H1 (cell line): Measurements from ENCODE around the gene GP9. TPM values are rescaled to one million over a fixed set of nuclear protein-coding genes. Genes with fewer than 3 reads are reported as not detected.

Experiments used
- CTCF ChIA-PET: fragments of 300-600 bp; sonication (Branson Sonifier 250); formaldehyde crosslinking; loops from one replicate; lab custom pipeline; 2021; ENCODE audit not compliant: partially characterized antibody; lab: Charles Lee
- POLR2A ChIA-PET: fragments of 300-600 bp; sonication (Branson Sonifier 250); formaldehyde crosslinking; loops from one replicate; lab custom pipeline; 2021; ENCODE audit warnings: inconsistent platforms; ENCODE audit not compliant: partially characterized antibody; lab: Charles Lee
- DNase-seq, 2 experiments: peaks; one replicate each; pipeline versions ENCODE4 v3.0.0 to v3.0.0-alpha.2; 2010 to 2022; ENCODE audit warnings: low spot score in 2 of 2, low read depth in 1 of 2, mixed read lengths in 1 of 2
- FAIRE-seq: peaks from 2 replicates; lab custom pipeline; 2011; peaks lifted over from hg19 to GRCh38; lab: Jason Lieb, UNC
- H2AFZ ChIP-seq: 2 replicates; pipeline ENCODE4 v1.8.1; 2012; ENCODE audit warnings: low read length, inconsistent platforms
- H2AK5ac ChIP-seq: 2 replicates; pipeline ENCODE4 v1.6.1; 2013; ENCODE audit warnings: low read depth, low read length
- H2BK120ac ChIP-seq: replicated peaks from 2 replicates; pipeline ENCODE3; 2013; ENCODE audit warnings: low read depth, low read length, inconsistent platforms
- H2BK12ac ChIP-seq: 2 replicates; pipeline ENCODE4 v1.6.1; 2013; ENCODE audit warnings: low read depth, low read length
- H2BK15ac ChIP-seq: 2 replicates; pipeline ENCODE4 v1.6.1; 2013; ENCODE audit warnings: low read length
- H2BK20ac ChIP-seq: 2 replicates; pipeline ENCODE4 v1.6.1; 2013; ENCODE audit warnings: low read length
- H2BK5ac ChIP-seq: 2 replicates; pipeline ENCODE4 v1.6.1; 2013; ENCODE audit warnings: low read depth, low read length
- H3K14ac ChIP-seq: 2 replicates; pipeline ENCODE4 v1.6.1; 2013; ENCODE audit warnings: inconsistent platforms; ENCODE audit not compliant: insufficient read length
- H3K18ac ChIP-seq: 2 replicates; pipeline ENCODE4 v1.6.1; 2013; ENCODE audit warnings: low read length; ENCODE audit errors: extremely low read depth
- H3K23ac ChIP-seq: 2 replicates; pipeline ENCODE4 v1.6.1; 2013; ENCODE audit warnings: inconsistent platforms; ENCODE audit not compliant: insufficient read length
- H3K23me2 ChIP-seq: 2 replicates; pipeline ENCODE4 v1.6.1; 2013; ENCODE audit warnings: low read depth, low read length
- H3K27ac ChIP-seq: 2 replicates; pipeline ENCODE4 v1.6.1; 2011; ENCODE audit warnings: low read depth, low read length, inconsistent platforms
- H3K27me3 ChIP-seq, 4 experiments: replicated peaks in 1 of 4; 1 replicate in 1 of 4; 2 replicates in 3 of 4; pipeline versions ENCODE4 v1.6.1 to v1.8.1; 2011 to 2013; ENCODE audit warnings: low read length in 3 of 4, mild to moderate bottlenecking in 3 of 4, inconsistent platforms in 2 of 4, mixed read lengths in 2 of 4, moderate library complexity in 1 of 4; ENCODE audit not compliant: control insufficient read depth in 3 of 4, insufficient read depth in 3 of 4; ENCODE audit errors: extremely low read depth in 1 of 4
- H3K36me3 ChIP-seq, 4 experiments: 2 replicates each; pipeline versions ENCODE4 v1.6.1 to v1.8.1; 2011 to 2013; ENCODE audit warnings: mild to moderate bottlenecking in 4 of 4, low read length in 3 of 4, moderate library complexity in 2 of 4, control low read depth in 1 of 4, inconsistent platforms in 1 of 4; ENCODE audit not compliant: insufficient read depth in 4 of 4, control insufficient read depth in 2 of 4
- H3K4ac ChIP-seq: replicated peaks from 2 replicates; pipeline ENCODE3; 2013; ENCODE audit warnings: low read length, low read depth, mixed read lengths, inconsistent platforms; ENCODE audit not compliant: insufficient read length
- H3K4me1 ChIP-seq, 4 experiments: replicated peaks in 1 of 4; 1 replicate in 1 of 4; 2 replicates in 3 of 4; pipeline versions ENCODE4 v1.6.1 to v1.8.1; 2011 to 2013; ENCODE audit warnings: low read length in 3 of 4, inconsistent platforms in 2 of 4, mixed read lengths in 1 of 4; ENCODE audit not compliant: insufficient read depth in 4 of 4, control insufficient read depth in 3 of 4
- H3K4me2 ChIP-seq, 2 experiments: 2 replicates each; pipeline versions ENCODE4 v1.6.1 to v1.8.1; 2011 to 2013; ENCODE audit warnings: low read depth in 2 of 2, low read length in 2 of 2, control low read depth in 1 of 2, inconsistent platforms in 1 of 2, mild to moderate bottlenecking in 1 of 2; ENCODE audit not compliant: insufficient read depth in 1 of 2
- H3K4me3 ChIP-seq, 4 experiments: fragments of 200-600, 300-600 bp in 1 of 4; sonication (generic), shearing (Covaris generic), sonication (Bioruptor Twin) in 1 of 4; 2 replicates each; pipeline versions ENCODE4 v1.5.1 to v1.8.1; 2011 to 2016; ENCODE audit warnings: low read length in 4 of 4, low read depth in 3 of 4, control low read depth in 2 of 4, inconsistent platforms in 2 of 4, mild to moderate bottlenecking in 2 of 4, mixed read lengths in 1 of 4, moderate library complexity in 1 of 4; ENCODE audit not compliant: insufficient read depth in 2 of 4; ENCODE audit errors: extremely low read depth in 1 of 4
- H3K56ac ChIP-seq: replicated peaks from 2 replicates; pipeline ENCODE3; 2013; ENCODE audit warnings: low read depth, mild to moderate bottlenecking, mixed read lengths, low read length, inconsistent platforms; ENCODE audit not compliant: insufficient read length
- H3K79me1 ChIP-seq: 2 replicates; pipeline ENCODE4 v1.6.1; 2013; ENCODE audit warnings: low read depth, low read length, control low read depth
- H3K79me2 ChIP-seq, 2 experiments: 2 replicates each; pipeline versions ENCODE4 v1.6.1 to v1.8.1; 2012 to 2013; ENCODE audit warnings: low read length in 2 of 2, mild to moderate bottlenecking in 2 of 2, inconsistent platforms in 1 of 2; ENCODE audit not compliant: insufficient read depth in 2 of 2, control insufficient read depth in 1 of 2
- H3K9ac ChIP-seq, 4 experiments: replicated peaks in 1 of 4; 1 replicate in 1 of 4; 2 replicates in 3 of 4; pipeline versions ENCODE4 v1.6.1 to v1.8.1; 2011 to 2013; ENCODE audit warnings: low read depth in 3 of 4, low read length in 3 of 4, control low read depth in 2 of 4, mild to moderate bottlenecking in 2 of 4, moderate library complexity in 2 of 4, inconsistent platforms in 1 of 4; ENCODE audit errors: extremely low read depth in 1 of 4
- H3K9me3 ChIP-seq, 2 experiments: 2 replicates each; pipeline versions ENCODE4 v1.6.1 to v1.8.1; 2012 to 2013; ENCODE audit warnings: mild to moderate bottlenecking in 2 of 2, moderate library complexity in 2 of 2, control low read depth in 1 of 2, inconsistent platforms in 1 of 2, low read depth in 1 of 2, low read length in 1 of 2, mixed read lengths in 1 of 2; ENCODE audit not compliant: insufficient read depth in 2 of 2
- H4K20me1 ChIP-seq, 2 experiments: replicated peaks in 1 of 2; 2 replicates each; pipeline versions ENCODE3 to v1.8.1; 2011 to 2013; ENCODE audit warnings: inconsistent platforms in 2 of 2, low read length in 2 of 2, mild to moderate bottlenecking in 1 of 2; ENCODE audit not compliant: insufficient read depth in 2 of 2, control insufficient read depth in 1 of 2
- H4K5ac ChIP-seq: 2 replicates; pipeline ENCODE4 v1.6.1; 2013; ENCODE audit warnings: low read length, low read depth, mixed read lengths, inconsistent platforms; ENCODE audit not compliant: insufficient read length
- H4K8ac ChIP-seq: 2 replicates; pipeline ENCODE4 v1.8.0; 2013; ENCODE audit warnings: mild to moderate bottlenecking, moderate library complexity, low read length, inconsistent platforms; ENCODE audit not compliant: insufficient read depth; ENCODE audit errors: extremely low read depth
- H4K91ac ChIP-seq: replicated peaks from 2 replicates; pipeline ENCODE3; 2013; ENCODE audit warnings: low read length, mixed read lengths, inconsistent platforms; ENCODE audit not compliant: insufficient read length
- ASH2L ChIP-seq: fragments of 200-600, 300-600 bp; sonication (generic); IDR thresholded peaks from one replicate; pipeline ENCODE4 v1.7.1; 2017; ENCODE audit warnings: low read length
- BRCA1 ChIP-seq: IDR thresholded peaks from 2 replicates; pipeline ENCODE4 v1.6.1; 2012; ENCODE audit warnings: low read depth, low read length, improper control_type of control experiment
- GTF2F1 ChIP-seq: IDR thresholded peaks from 2 replicates; pipeline ENCODE4 v1.6.1; 2012; ENCODE audit warnings: low read depth, low read length, improper control_type of control experiment, borderline replicate concordance
- JUN ChIP-seq: IDR thresholded peaks from 2 replicates; pipeline ENCODE4 v1.6.1; 2011; ENCODE audit warnings: low read depth, mild to moderate bottlenecking, improper control_type of control experiment, low read length
- JUND ChIP-seq: IDR thresholded peaks from 2 replicates; pipeline ENCODE4 v1.6.1; 2011; ENCODE audit warnings: mild to moderate bottlenecking, improper control_type of control experiment, low read length
- MAX ChIP-seq: IDR thresholded peaks from 2 replicates; pipeline ENCODE4 v1.6.1; 2012; ENCODE audit warnings: inconsistent platforms
- PHF8 ChIP-seq: fragments of 200-600 bp; sonication (generic); conservative IDR thresholded peaks from 2 replicates; pipeline ENCODE4 v1.7.1; 2012; ENCODE audit warnings: low read depth, mild to moderate bottlenecking, inconsistent platforms, low read length, moderate library complexity
- RAD21 ChIP-seq, 2 experiments: IDR thresholded peaks in 1 of 2; conservative IDR thresholded peaks in 1 of 2; 2 replicates each; pipeline ENCODE4 v1.6.1; 2011; ENCODE audit warnings: low read depth in 2 of 2, low read length in 2 of 2, improper control_type of control experiment in 1 of 2, inconsistent platforms in 1 of 2, mild to moderate bottlenecking in 1 of 2, moderate library complexity in 1 of 2
- RNF2 ChIP-seq: fragments of 200-900, 300-1000 bp; sonication (generic); IDR thresholded peaks from 2 replicates; pipeline ENCODE4 v1.7.1; 2016; ENCODE audit warnings: borderline replicate concordance, low read depth, mild to moderate bottlenecking, antibody characterized with exemption, low read length; ENCODE audit not compliant: poor library complexity, severe bottlenecking; ENCODE audit errors: missing control alignments
- SP1 ChIP-seq: IDR thresholded peaks from 2 replicates; pipeline ENCODE4 v1.6.1; 2011; ENCODE audit warnings: low read depth, low read length
- WGBS, 2 experiments: shearing (Covaris generic) in 1 of 2; methylation state at CpG; one replicate each; pipeline versions ENCODE4 v1.1.6 to v1.1.7; 2013 to 2015; ENCODE audit warnings: low lambda C conversion rate in 2 of 2, mixed read lengths in 2 of 2, inconsistent platforms in 1 of 2, low coverage in 1 of 2, missing lambda C conversion rate in 1 of 2; ENCODE audit not compliant: insufficient replicate concordance in 2 of 2, insufficient coverage in 1 of 2, insufficient read length in 1 of 2; ENCODE audit errors: extremely low coverage in 1 of 2, missing lambda C conversion rate in 1 of 2; 5-methylcytosine and 5-hydroxymethylcytosine counted together
- polyA plus RNA-seq, 7 experiments: library from polyadenylated mRNA; depleted of rRNA in 3 of 7; stranded (reverse) in 5 of 7; unstranded in 2 of 7; fragments of >200 nt in 5 of 7; fragments of 200-250 nt in 2 of 7; gene quantifications; 1 replicate in 5 of 7; 2 replicates in 1 of 7; 4 replicates in 1 of 7; pipeline versions ENCODE4 v1.2.1 to v1.2.3, GENCODE V29; 2011 to 2013; ENCODE audit warnings: missing spikeins in 2 of 7, mixed read lengths in 2 of 7
- total RNA-seq: library from RNA; stranded (reverse); fragmentation: NEBNext Ultra II Directional; extraction: Animal tissue kit (Norgen Biotek cat#: 25700); gene quantifications from 2 replicates; pipeline ENCODE4 v1.2.1, GENCODE V29; 2021
- TF ChIP-seq, protein P1 (sequence below), 3 experiments: IDR thresholded peaks; 1 replicate in 2 of 3; 2 replicates in 1 of 3; pipeline versions ENCODE4 v1.5.1 to v1.6.1; 2011; ENCODE audit warnings: low read length in 3 of 3, mild to moderate bottlenecking in 3 of 3, inconsistent platforms in 2 of 3, low read depth in 1 of 3, moderate library complexity in 1 of 3; ENCODE audit not compliant: insufficient read depth in 1 of 3; ENCODE audit errors: control extremely low read depth in 1 of 3

Gene GP9
- total and polyA plus RNA-seq, 2 of the 8 experiments (the other 6 are each of a cell fraction or from before 2014, with no cell fraction given) = not detected

DNA sequence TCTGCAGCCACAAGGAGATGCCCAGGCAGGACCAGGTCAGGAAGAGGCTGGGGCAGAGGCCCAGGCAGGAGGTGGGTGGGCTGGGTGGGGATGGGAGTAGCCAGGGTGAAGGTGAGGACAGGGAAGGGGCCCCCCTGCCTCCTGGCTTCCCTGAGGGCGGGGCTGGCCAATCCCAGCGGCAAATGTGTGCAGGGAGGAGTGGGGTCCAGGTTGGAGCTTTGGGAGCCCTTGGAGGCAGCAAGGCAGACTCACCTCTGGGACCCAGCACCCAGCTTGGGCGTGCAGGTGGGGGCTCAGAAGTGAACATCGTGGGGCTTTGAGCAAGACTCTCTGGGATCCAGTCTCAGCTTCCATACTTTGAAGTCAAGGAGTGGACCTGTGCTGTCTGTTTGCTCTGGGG is 25.2 kb downstream of the GP9 start:
- Histone ChIP-seq H3K14ac (no peak overlapping the region), H3K79me2 (no peaks in the 10 kb centered on the region), H3K4me1 (no peaks in the 10 kb centered on the region), H3K27me3 (0 out of 7 replicates have a peak, but pooled peaks cover 0 to 3% (median 0%) of the 10 kb centered on the region in 4 experiments), H3K9me3 (no peaks in the 10 kb centered on the region), H2AFZ (no peak overlapping the region), H4K5ac (no peak overlapping the region), H3K23me2 (no peaks in the 10 kb centered on the region), H3K79me1 (no peaks in the 10 kb centered on the region), H2BK120ac (no peak overlapping the region), H4K20me1 (no peaks in the 10 kb centered on the region), H3K4me2 (no peak overlapping the region), H3K36me3 (no peaks in the 10 kb centered on the region), H3K56ac (no peak overlapping the region), H2AK5ac (no peak overlapping the region), H4K8ac (no peak overlapping the region), H3K27ac (no peak overlapping the region), H3K18ac (no peak overlapping the region), H2BK5ac (no peak overlapping the region), H4K91ac (no peak overlapping the region), H3K9ac (no peak overlapping the region), H2BK15ac (no peak overlapping the region), H2BK20ac (no peak overlapping the region), H2BK12ac (no peak overlapping the region), H3K4me3 (no peak overlapping the region), H3K23ac (no peak overlapping the region), H3K4ac (no peak overlapping the region)
- CTCF ChIA-PET = interaction anchor here (0.7 to 4.0 kb wide), 8 partner anchors 16 to 115 kb away, joined by 3 to 38 read pairs (median 6); no protein-coding TSS in a partner anchor
- DNase-seq = no peak
- FAIRE-seq = no peak
- POLR2A ChIA-PET = interaction anchor here (0.9 to 1.6 kb wide), 4 partner anchors 16 to 36 kb away, joined by 3 to 6 read pairs (median 4); partner anchors contain the start of gene RAB43
- WGBS, 2 experiments = 94% methylated on average over 2 of the region's 4 CpGs; no CpG with 5 or more reads in 1 of the 2 experiments
- TF ChIP-seq ASH2L = no peak
- no peak for TF ChIP-seq RNF2
- TF ChIP-seq SP1 = no peak
- no peak for TF ChIP-seq PHF8
- TF ChIP-seq MAX = no peak
- no peak for TF ChIP-seq BRCA1
- no peak for TF ChIP-seq JUND
- TF ChIP-seq, protein P1, sequence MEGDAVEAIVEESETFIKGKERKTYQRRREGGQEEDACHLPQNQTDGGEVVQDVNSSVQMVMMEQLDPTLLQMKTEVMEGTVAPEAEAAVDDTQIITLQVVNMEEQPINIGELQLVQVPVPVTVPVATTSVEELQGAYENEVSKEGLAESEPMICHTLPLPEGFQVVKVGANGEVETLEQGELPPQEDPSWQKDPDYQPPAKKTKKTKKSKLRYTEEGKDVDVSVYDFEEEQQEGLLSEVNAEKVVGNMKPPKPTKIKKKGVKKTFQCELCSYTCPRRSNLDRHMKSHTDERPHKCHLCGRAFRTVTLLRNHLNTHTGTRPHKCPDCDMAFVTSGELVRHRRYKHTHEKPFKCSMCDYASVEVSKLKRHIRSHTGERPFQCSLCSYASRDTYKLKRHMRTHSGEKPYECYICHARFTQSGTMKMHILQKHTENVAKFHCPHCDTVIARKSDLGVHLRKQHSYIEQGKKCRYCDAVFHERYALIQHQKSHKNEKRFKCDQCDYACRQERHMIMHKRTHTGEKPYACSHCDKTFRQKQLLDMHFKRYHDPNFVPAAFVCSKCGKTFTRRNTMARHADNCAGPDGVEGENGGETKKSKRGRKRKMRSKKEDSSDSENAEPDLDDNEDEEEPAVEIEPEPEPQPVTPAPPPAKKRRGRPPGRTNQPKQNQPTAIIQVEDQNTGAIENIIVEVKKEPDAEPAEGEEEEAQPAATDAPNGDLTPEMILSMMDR (IDR thresholded peaks at IDR 0.05; ENCODE audit: control extremely low read depth in 1 of 3, insufficient read depth in 1 of 3, low read depth in 1 of 3, low read length in 3 of 3) = no peak
- TF ChIP-seq GTF2F1 = no peak
- no peak for TF ChIP-seq RAD21 (IDR thresholded peaks at IDR 0.05 in 1 of 2, conservative IDR thresholded peaks at IDR 0.05 in 1 of 2; ENCODE audit: low read depth in 2 of 2, low read length in 2 of 2)
- no peak for TF ChIP-seq JUN
